ENCODE results near the gene ARHGEF28.

GRCh38 chr5:73733219-73733618, 107.2 kb downstream of the ARHGEF28 start:
- TF ChIP-seq CTCF (IDR thresholded peaks at IDR 0.05) (no peak), POLR2A (IDR thresholded peaks at IDR 0.05) (no peak), EP300 (IDR thresholded peaks at IDR 0.05) (no peak)
